ENCODE results near the gene OTUD6A. TPM values are rescaled to one million over a fixed set of nuclear protein-coding genes. Genes with fewer than 3 reads are reported as not detected.

Gene OTUD6A
- total and polyA plus RNA-seq, 9 of the 15 experiments (the other 6 are each of a cell fraction or from before 2014, with no cell fraction given) = not detected

DNA sequence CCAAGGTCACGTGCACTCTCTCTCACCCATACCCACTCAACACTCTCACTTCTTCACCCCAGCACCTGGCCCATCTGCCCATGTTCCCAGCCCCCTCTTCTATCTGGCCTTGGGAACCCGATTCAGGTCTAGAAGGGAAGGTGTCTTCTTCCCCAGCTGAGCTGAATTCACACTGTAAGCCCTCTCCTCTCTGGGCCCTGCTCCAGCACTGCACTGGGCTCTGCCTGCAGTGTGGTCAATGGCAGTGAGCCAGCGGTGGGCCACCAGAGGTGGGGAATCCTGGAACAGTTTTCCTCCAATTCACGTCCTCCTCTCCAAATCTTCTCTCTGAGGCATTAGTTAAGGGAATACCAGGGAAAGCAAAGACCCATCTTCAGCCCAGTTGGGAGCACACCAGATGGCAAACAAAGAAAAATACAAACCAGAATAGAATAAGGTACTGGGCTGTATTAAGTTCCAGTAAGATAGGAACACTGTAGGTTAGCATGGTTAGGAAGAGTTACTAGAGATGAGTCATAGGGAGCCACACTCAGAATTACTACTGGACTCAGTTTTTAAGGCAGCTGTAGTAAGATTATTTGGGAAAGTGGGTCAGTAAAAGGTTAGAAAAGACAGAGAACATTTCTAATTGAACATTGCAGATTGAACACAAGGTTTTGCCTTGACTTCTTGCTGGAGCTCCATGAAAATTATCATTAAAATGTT, 17.6 kb upstream of the OTUD6A start:
- in situ Hi-C loops (cut with MboI) = loop anchor here (25.0 kb wide), 1 partner anchor 507 kb away; no protein-coding TSS in a partner anchor
- no TSS peak for BruUV-seq (replicated peaks)

More for the DNA sequence above, 17.6 kb upstream of the OTUD6A start:
- peaks cover 0 to 10% of the 10 kb centered on the region in 2 experiments; a peak in 2 of 5 replicates for H3K27me3 ChIP-seq (ENCODE audit: control insufficient read depth in 2 of 2, insufficient read depth in 2 of 2, low read length in 2 of 2)
- no peak for TF ChIP-seq EZH2 (IDR thresholded peaks at IDR 0.05; ENCODE audit: borderline replicate concordance, low read depth, low read length)
- TF ChIP-seq ZZZ3 (IDR thresholded peaks at IDR 0.05) = no peak
- TF ChIP-seq HDAC3 (IDR thresholded peaks at IDR 0.05; ENCODE audit: borderline replicate concordance, partially characterized antibody) = no peak
- TF ChIP-seq, protein P1, sequence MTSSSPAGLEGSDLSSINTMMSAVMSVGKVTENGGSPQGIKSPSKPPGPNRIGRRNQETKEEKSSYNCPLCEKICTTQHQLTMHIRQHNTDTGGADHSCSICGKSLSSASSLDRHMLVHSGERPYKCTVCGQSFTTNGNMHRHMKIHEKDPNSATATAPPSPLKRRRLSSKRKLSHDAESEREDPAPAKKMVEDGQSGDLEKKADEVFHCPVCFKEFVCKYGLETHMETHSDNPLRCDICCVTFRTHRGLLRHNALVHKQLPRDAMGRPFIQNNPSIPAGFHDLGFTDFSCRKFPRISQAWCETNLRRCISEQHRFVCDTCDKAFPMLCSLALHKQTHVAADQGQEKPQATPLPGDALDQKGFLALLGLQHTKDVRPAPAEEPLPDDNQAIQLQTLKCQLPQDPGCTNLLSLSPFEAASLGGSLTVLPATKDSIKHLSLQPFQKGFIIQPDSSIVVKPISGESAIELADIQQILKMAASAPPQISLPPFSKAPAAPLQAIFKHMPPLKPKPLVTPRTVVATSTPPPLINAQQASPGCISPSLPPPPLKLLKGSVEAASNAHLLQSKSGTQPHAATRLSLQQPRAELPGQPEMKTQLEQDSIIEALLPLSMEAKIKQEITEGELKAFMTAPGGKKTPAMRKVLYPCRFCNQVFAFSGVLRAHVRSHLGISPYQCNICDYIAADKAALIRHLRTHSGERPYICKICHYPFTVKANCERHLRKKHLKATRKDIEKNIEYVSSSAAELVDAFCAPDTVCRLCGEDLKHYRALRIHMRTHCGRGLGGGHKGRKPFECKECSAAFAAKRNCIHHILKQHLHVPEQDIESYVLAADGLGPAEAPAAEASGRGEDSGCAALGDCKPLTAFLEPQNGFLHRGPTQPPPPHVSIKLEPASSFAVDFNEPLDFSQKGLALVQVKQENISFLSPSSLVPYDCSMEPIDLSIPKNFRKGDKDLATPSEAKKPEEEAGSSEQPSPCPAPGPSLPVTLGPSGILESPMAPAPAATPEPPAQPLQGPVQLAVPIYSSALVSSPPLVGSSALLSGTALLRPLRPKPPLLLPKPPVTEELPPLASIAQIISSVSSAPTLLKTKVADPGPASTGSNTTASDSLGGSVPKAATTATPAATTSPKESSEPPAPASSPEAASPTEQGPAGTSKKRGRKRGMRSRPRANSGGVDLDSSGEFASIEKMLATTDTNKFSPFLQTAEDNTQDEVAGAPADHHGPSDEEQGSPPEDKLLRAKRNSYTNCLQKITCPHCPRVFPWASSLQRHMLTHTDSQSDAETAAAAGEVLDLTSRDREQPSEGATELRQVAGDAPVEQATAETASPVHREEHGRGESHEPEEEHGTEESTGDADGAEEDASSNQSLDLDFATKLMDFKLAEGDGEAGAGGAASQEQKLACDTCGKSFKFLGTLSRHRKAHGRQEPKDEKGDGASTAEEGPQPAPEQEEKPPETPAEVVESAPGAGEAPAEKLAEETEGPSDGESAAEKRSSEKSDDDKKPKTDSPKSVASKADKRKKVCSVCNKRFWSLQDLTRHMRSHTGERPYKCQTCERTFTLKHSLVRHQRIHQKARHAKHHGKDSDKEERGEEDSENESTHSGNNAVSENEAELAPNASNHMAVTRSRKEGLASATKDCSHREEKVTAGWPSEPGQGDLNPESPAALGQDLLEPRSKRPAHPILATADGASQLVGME (CRISPR knock-in tag; IDR thresholded peaks at IDR 0.05) = no peak
- no peak for TF ChIP-seq NFIX (CRISPR knock-in tag; IDR thresholded peaks at IDR 0.05; ENCODE audit: low read depth)
- TF ChIP-seq TEAD1 (CRISPR knock-in tag; IDR thresholded peaks at IDR 0.05) = no peak
- H3K9ac ChIP-seq (ENCODE audit: insufficient read depth in 1 of 2, low read depth in 2 of 2, low read length in 2 of 2) = no peak overlapping the region
- no peak overlapping the region for H3K4me2 ChIP-seq (ENCODE audit: insufficient read depth, low read length)
- no peaks in the 10 kb centered on the region; the same call in 1 of the 2 replicates for H4K20me1 ChIP-seq (replicated peaks; ENCODE audit: control insufficient read depth, insufficient read depth, low read length)
- H3K9me3 ChIP-seq (replicated peaks; ENCODE audit: control insufficient read depth, insufficient read depth, low read depth, low read length) = no peaks in the 10 kb centered on the region
- H3K36me3 ChIP-seq (ENCODE audit: control insufficient read depth, insufficient read depth, low read length) = no peaks in the 10 kb centered on the region
- H3K79me2 ChIP-seq (ENCODE audit: control insufficient read depth, insufficient read depth, low read length) = no peaks in the 10 kb centered on the region
- 13% methylated on average over 3 of the region's 4 CpGs for WGBS (ENCODE audit: insufficient coverage, low coverage, missing lambda C conversion rate)
- no peak for ATAC-seq
- DNase-seq (ENCODE audit: extremely low read depth in 1 of 4, low spot score in 3 of 4) = no peak
- ChIA-PET CTCF (ENCODE audit: low intra/inter-chr PET ratio) (no interaction called here), POLR2A (no interaction called here)
- H3K27ac ChIP-seq (ENCODE audit: extremely low read depth, low read depth, low read length) = no peak overlapping the region
- no peak overlapping the region for H2AFZ ChIP-seq (ENCODE audit: low read depth, low read length)
- H3K9me1 ChIP-seq (ENCODE audit: control insufficient read depth, insufficient read depth, low read length) = no peaks in the 10 kb centered on the region
- H3K4me1 ChIP-seq (replicated peaks in 1 of 2; ENCODE audit: control insufficient read depth in 2 of 2, insufficient read depth in 2 of 2, low read length in 2 of 2) = no peaks in the 10 kb centered on the region; a peak in 1 of 5 replicates
- no peak for FAIRE-seq
- no peak overlapping the region for H3K4me3 ChIP-seq
- intact Hi-C loops (cut with micrococcal nuclease) = no loop called here
